Gastrocnemius medialis (tissue), 4 donors: ENCODE data around the gene PEX1.

Source experiments
- POLR2A ChIP-seq, 2 donors: fragments of 450-650 bp; IDR thresholded peaks; one replicate each; pipeline ENCODE4 v1.6.1; 2017; ENCODE audit warnings: antibody characterized with exemption in 2 of 2, mild to moderate bottlenecking in 2 of 2, moderate library complexity in 2 of 2
- TF ChIP-seq, protein P1 (sequence below), 5 experiments: fragments of 450-650 bp in 3 of 5; fragments of 200-600 bp in 2 of 5; sonication (generic) in 2 of 5; IDR thresholded peaks in 4 of 5; conservative IDR thresholded peaks in 1 of 5; 1 replicate in 4 of 5; 2 replicates in 1 of 5; pipeline ENCODE4 v1.5.1; 2016 to 2019; ENCODE audit warnings: antibody characterized with exemption in 5 of 5, mild to moderate bottlenecking in 3 of 5, moderate library complexity in 3 of 5

DNA sequence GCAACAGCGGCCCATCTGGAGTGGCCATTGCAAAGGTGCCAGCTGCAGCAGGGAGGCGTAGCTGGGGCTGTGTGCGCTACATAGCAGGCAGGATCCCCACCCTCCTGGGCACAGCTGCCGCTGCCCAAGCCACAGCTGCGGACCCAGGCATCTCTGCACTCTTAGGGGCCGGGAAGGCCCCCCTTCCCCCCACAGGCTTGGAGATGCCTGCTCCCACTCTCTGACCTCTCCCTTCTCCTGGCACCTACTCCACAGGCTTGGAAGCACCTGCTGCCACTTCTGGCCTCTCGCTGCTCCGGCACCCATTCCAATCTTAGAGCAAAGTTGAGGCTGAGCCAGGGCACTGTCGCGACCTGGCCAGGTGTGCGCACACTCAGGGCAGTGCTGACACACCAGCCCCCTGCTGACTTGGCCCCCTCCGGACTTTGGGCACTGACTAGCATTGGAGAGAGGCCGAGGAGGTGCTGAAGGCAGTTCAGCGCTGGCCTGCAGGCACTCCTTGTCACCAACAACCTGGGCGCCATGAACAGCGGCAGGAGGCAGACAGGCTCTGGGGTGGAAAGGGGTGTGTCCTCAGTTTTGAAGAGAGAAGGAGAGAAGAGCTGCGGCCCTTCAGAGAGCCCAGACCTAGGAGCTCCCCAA is 18.7 kb upstream of the PEX1 start:
- TF ChIP-seq, protein P1, sequence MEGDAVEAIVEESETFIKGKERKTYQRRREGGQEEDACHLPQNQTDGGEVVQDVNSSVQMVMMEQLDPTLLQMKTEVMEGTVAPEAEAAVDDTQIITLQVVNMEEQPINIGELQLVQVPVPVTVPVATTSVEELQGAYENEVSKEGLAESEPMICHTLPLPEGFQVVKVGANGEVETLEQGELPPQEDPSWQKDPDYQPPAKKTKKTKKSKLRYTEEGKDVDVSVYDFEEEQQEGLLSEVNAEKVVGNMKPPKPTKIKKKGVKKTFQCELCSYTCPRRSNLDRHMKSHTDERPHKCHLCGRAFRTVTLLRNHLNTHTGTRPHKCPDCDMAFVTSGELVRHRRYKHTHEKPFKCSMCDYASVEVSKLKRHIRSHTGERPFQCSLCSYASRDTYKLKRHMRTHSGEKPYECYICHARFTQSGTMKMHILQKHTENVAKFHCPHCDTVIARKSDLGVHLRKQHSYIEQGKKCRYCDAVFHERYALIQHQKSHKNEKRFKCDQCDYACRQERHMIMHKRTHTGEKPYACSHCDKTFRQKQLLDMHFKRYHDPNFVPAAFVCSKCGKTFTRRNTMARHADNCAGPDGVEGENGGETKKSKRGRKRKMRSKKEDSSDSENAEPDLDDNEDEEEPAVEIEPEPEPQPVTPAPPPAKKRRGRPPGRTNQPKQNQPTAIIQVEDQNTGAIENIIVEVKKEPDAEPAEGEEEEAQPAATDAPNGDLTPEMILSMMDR (IDR thresholded peaks at IDR 0.05 in 4 of 5, conservative IDR thresholded peaks at IDR 0.05 in 1 of 5), result no peak
- TF ChIP-seq POLR2A (IDR thresholded peaks at IDR 0.05), result no peak
